ENCODE data around the gene FOCAD.
"Not testable (repeated sequence)": the region's sequence is repeated elsewhere in the genome, so short reads cannot be mapped to it uniquely, and the experiment has no call there.

Gene FOCAD

DNA sequence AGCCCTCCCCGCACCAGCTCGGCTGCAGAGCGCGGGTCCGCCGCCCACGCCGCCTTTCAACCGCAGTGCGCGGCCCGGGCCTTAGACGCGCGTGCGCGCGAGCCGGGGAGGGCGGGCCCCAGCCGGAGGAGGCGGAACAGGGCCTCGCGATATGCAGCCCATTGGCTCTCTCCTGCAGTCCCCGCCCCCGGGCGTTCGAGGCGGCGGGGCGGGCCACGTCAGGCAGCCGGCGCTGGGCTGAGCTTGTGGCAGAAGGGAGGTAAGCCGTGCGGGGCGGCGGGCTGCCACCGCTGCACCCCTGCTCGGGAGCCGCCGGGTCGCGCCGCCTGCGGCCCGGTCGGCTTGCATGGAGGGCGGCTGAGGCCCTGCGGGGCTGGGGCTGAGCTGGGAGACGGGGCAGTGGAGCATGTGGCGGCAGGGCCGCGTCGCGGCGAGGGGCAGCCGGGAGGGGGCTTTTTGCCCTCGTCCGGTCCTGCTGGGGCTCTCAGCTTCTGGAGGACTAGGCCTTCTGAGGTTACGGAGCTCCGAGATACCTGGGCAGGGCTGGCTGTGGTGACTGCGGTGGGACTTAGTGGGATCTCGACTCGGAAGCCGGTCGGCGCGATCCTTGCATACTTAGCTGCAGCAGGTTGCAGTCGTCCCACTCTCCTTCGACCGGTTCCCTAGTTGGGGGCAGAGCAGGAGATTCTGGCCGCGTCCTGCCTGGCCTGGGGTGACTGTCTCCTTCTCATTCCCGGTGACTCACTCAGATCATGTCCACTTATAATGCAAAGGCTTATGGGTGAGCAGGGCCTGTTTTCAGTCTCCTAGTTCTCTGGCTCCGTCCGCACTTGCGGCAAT, at the start of gene FOCAD:
TSS of gene FOCAD (plus strand) at position 225 of the 840 bp plus-strand sequence. CDS start 31,095 bp downstream, outside the sequence.
- DNase-seq, result no peak
- in situ Hi-C loops (cut with HindIII; ENCODE audit: low pct_ligation_motif_present, low pct_unique_long_range_greater_than_20kb, low sequenced_read_pairs), result no loop called here

DNA sequence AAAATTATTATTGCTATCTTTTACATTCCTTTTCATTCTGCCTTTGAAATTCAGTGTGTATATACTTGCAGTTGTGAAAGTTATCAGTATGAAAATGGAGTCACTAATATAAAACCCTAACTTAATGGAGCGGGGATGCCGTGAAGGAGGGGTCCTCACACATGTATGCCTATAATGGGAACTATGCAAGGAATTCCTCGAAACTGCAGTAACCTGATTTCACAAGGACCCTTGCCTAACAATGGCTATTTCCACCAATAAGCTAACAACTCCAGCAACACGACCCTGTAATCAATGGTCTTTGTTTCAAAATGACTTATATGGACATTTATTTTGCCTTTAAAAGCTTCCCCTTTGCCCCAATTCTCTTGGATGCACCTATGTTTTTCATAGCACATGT, 49.2 kb upstream of the FOCAD start:
- DNase-seq, result no peak
- in situ Hi-C loops (cut with HindIII; ENCODE audit: low pct_ligation_motif_present, low pct_unique_long_range_greater_than_20kb, low sequenced_read_pairs), result no loop called here

- DNase-seq, result no peak
- in situ Hi-C loops (cut with HindIII; ENCODE audit: low pct_ligation_motif_present, low pct_unique_long_range_greater_than_20kb, low sequenced_read_pairs), result no loop called here
Measured at GRCh38 chr9:20636888-20637440, 47.1 kb upstream of the FOCAD start.

DNA sequence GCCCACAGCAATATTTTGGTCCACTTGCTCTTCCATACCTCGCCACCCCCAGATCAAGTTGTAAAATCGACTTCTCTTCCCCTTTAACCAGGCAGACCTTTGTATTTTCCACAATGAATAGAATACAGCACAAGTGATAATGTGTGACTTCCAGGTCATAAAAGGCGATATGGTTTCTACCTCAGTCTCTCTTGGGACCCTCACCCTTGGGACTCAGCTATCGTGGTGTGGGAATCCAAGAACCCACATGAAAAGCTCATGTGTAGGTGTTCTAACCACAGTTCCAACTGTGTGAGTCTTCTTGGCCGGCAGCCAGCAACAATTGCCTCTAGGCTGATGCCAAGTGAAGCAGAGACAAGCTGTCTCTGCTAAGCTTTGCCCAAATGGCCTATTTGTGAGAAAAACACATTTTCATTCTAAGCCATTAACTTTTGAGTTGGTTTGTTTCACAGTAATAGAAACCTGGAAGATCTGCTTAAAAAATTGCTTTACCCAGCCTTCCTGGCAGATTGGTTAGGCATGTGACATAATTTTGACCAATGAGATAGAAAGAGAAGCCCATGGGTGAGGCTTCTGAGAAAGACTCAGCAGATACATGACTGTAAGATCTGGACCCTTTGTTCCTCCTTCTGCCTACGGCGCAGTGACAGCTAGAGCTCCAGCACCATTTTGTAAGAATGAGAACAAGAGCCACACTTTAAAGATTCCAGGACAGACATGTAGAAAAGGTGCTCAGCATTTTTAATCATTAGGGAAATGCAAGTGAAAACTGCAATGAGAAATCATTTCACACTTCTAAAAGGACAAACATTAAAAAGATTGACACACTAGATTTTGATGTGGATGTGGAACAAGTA, 43.5 kb upstream of the FOCAD start:
- in situ Hi-C loops (cut with HindIII; ENCODE audit: low pct_ligation_motif_present, low pct_unique_long_range_greater_than_20kb, low sequenced_read_pairs), result no loop called here
- DNase-seq, result no peak

DNA sequence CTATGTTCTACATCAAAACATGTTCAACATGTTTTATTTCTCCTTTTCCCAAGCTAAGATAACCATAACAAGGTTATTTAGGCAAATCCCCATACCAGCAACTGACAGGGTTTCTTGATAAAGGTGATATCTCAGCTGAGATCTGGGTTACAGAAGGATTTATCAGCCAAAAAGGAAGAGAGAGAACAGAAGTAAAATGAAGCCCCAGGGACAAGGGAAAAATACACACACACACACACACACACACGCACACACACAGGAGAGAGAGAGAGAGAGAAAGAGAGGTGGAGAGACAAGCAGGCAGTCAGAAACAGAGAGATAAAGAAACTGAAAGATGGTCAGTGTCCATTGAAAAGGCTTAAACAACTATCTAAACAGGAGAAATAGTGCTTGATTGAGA, 42.0 kb upstream of the FOCAD start:
- in situ Hi-C loops (cut with HindIII; ENCODE audit: low pct_ligation_motif_present, low pct_unique_long_range_greater_than_20kb, low sequenced_read_pairs), result no loop called here
- DNase-seq, result no peak

GRCh38 chr9:20643660-20644059, 40.4 kb upstream of the FOCAD start:
- in situ Hi-C loops (cut with HindIII; ENCODE audit: low pct_ligation_motif_present, low pct_unique_long_range_greater_than_20kb, low sequenced_read_pairs), result no loop called here

DNA sequence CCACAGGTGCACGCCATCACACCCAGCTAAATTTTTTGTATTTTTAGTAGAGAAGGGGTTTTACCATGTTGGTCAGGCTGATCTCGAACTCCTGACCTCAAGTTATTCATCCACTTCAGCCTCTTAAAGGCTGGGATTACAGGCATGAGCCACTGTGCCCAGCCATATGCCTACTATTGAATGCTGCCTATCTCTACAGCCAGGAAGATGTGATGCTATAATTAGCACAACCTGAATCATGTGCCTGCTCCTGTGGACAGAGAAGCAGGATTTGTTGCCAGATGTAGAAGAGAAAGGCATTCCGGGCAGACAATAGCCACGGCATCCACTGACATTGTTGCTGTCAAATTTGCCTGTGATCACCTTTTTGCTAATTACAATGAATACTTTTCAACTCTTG, 37.4 kb upstream of the FOCAD start:
- in situ Hi-C loops (cut with HindIII; ENCODE audit: low pct_ligation_motif_present, low pct_unique_long_range_greater_than_20kb, low sequenced_read_pairs), result no loop called here
- no peak for DNase-seq

More at GRCh38 chr9:20643660-20644059, 40.4 kb upstream of the FOCAD start:
- DNase-seq, result no peak

DNA sequence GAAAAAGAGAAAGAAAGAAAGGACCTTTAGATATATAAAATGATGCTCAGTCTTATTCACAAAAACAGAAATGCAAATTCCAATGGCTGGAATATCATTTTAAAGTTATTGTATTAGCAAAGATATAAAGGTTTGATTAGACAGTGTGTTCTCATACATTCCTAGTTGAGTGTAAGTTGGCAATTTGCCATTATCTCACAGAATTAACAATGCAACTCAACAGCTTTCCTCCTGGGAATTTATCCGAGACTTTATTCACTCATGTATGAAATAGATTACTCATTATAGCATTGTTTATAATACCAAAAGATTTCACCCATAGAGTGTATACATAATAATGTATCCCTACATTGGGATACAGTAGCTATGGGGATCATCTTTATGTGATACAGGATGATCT, 34.7 kb upstream of the FOCAD start:
- in situ Hi-C loops (cut with HindIII; ENCODE audit: low pct_ligation_motif_present, low pct_unique_long_range_greater_than_20kb, low sequenced_read_pairs), result no loop called here

GRCh38 chr9:20650313-20650712, 33.7 kb upstream of the FOCAD start:
- in situ Hi-C loops (cut with HindIII; ENCODE audit: low pct_ligation_motif_present, low pct_unique_long_range_greater_than_20kb, low sequenced_read_pairs), result no loop called here
- DNase-seq, result no peak

More for the DNA sequence above, 34.7 kb upstream of the FOCAD start:
- DNase-seq, result no peak

DNA sequence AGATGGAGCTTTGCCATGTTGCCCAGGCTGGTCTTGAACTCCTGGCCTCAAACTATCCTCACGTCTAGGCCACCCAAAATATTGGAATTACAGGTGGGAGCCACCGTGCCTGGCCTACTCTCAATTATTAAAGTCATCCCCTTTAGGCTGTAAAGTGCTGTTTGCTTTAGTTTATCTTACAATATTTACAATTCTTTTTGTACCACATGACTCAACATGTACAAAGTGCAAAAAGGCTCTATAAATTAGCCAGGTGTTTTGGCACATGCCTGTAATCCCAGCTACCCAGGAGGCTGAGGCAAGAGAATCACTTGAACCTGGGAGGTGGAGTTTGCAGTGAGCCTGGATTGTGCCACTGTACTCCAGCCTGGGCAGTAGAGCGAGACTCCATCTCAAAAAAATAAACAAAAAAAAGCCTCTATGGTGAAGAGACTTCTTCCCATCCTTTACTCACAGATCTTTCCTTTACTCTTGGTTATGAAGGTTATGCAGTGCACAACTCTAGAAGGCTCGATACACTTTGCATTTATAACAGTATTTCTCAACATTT, 33.2 kb upstream of the FOCAD start:
- in situ Hi-C loops (cut with HindIII; ENCODE audit: low pct_ligation_motif_present, low pct_unique_long_range_greater_than_20kb, low sequenced_read_pairs), result no loop called here
- no peak for DNase-seq

- in situ Hi-C loops (cut with HindIII; ENCODE audit: low pct_ligation_motif_present, low pct_unique_long_range_greater_than_20kb, low sequenced_read_pairs), result no loop called here
Measured at GRCh38 chr9:20651939-20652338, 32.1 kb upstream of the FOCAD start.

DNA sequence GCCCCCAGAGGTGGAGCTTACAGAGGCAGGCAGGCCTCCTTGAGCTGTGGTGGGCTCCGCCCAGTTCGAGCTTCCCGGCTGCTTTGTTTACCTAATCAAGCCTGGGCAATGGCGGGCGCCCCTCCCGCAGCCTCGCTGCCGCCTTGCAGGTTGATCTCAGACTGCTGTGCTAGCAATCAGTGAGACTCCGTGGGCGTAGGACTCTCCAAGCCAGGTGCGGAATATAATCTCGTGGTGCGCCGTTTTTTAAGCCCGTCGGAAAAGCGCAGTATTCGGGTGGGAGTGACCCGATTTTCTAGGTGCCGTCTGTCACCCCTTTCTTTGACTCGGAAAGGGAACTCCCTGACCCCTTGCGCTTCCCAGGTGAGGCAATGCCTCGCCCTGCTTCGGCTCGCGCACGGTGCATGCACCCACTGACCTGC, 25.8 kb upstream of the FOCAD start:
- DNase-seq; in situ Hi-C loops (cut with HindIII; ENCODE audit: low pct_ligation_motif_present, low pct_unique_long_range_greater_than_20kb, low sequenced_read_pairs): not testable (repeated sequence)

More at GRCh38 chr9:20651939-20652338, 32.1 kb upstream of the FOCAD start:
- no peak for DNase-seq

DNA sequence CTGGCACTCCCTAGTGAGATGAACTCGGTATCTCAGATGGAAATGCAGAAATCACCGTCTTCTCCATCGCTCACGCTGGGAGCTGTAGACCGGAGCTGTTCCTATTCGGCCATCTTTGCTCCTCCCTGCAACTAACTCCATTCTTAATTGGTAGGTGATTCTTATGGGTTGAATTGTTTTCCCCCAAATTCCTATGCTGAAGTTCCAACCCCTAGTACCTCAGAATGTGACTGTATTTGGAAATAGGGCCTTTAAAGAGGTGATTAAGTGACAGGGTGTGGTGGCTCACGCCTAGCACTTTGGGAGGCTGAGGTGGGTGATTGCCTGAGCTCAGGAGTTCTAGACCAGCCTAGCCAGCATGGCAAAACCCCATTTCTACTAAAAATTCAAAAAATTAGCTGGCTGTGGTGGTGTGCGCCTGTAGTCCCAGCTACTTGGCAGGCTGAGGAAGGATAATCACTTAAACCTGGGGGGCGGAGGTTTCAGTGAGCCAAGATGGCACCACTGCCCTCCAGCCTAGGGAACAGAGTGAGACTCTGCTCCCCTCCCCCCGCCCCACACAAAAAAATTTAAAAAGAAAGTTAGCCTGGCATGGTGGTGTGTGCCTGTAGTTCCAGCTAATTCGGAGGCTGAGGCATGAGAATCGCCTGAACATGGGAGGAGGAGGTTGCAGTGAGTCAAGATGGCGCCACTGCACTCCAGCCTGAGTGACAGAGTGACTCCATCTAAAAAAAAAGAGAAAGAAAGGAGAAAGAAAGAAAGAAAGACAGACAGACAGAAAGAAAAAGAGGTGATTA, 25.2 kb upstream of the FOCAD start:
- in situ Hi-C loops (cut with HindIII; ENCODE audit: low pct_ligation_motif_present, low pct_unique_long_range_greater_than_20kb, low sequenced_read_pairs), result no loop called here
- no peak for DNase-seq

DNA sequence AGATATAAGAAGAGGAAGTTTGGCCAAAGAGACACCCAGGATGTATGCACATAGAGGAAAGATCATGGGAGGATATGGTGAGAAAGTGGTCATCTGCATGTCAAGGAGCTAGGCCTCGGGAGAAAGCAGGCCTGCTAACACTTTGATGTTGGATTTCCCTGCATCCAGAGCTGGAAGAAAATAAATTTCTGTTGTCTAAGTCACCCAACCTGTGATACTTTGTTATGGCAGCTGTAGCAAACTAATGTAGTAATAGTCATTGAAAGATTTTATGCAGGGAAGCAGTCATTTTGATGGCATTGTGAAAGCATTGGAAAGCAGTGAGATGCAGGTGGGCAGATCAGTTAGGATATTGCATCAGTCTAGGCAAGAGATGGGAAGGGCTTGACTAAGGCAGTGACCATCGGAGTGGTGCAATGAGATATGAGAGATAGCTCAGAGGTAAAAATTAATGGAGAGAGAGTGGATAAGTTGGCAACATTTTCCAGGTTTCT, 24.5 kb upstream of the FOCAD start:
- in situ Hi-C loops (cut with HindIII; ENCODE audit: low pct_ligation_motif_present, low pct_unique_long_range_greater_than_20kb, low sequenced_read_pairs), result no loop called here
- no peak for DNase-seq

DNA sequence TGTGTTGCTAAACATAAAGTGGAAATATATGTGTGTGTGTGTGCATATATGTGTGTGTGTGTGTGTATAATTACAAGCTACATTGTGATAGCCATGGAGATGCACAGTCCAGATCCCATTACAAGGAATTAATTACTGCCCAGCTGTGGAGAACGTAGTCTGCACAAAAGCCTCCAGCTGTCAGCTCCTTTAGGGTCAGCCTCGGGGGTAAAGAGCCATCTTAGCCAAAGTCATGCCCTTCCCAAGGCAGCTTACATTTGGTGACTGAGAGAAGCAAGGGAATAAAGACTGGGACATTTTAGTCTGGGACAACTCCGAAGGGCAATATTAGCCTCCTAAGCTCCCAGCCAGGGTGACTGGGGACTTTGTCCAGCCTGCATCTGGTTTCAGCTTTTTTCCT, 21.9 kb upstream of the FOCAD start:
- no peak for DNase-seq
- in situ Hi-C loops (cut with HindIII; ENCODE audit: low pct_ligation_motif_present, low pct_unique_long_range_greater_than_20kb, low sequenced_read_pairs), result no loop called here

DNA sequence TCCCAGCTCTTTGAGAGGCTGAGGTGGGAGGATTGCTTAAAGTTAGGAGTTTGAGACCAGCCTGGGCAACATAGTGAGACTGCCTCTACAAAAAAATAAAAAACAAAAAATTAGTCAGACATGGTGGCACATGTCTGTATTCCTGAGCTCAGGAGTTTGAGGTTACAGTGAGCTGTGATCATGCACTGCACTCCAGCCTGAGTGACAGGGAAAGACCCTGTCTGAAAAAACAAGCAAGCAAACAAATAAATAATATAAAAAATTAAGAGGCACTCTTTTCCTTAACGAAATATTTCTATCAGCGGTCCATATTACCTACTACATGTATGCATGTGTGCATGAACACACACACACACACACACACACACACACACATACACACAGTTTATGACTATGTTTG, 20.9 kb upstream of the FOCAD start:
- DNase-seq, result no peak
- in situ Hi-C loops (cut with HindIII; ENCODE audit: low pct_ligation_motif_present, low pct_unique_long_range_greater_than_20kb, low sequenced_read_pairs), result no loop called here

DNA sequence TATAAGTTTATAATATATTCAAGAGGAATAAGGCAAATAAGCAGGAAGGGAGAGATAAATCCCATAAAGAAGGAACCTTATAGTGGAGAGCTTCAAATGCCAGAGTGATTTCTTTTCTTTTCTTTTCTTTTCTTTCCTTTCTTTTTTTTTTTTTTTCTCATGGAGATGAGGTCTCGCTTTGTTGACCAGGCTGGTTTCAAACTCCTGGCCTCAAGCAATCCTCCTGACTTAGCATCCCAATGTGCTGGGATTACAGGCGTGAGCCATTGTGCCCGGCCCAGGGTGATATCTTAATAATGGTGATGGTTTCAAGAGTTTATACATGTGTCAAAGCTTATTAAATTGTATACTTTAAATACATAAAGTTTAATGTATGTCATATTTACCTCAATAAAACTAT, 19.6 kb upstream of the FOCAD start:
- in situ Hi-C loops (cut with HindIII; ENCODE audit: low pct_ligation_motif_present, low pct_unique_long_range_greater_than_20kb, low sequenced_read_pairs), result no loop called here
- no peak for DNase-seq

DNA sequence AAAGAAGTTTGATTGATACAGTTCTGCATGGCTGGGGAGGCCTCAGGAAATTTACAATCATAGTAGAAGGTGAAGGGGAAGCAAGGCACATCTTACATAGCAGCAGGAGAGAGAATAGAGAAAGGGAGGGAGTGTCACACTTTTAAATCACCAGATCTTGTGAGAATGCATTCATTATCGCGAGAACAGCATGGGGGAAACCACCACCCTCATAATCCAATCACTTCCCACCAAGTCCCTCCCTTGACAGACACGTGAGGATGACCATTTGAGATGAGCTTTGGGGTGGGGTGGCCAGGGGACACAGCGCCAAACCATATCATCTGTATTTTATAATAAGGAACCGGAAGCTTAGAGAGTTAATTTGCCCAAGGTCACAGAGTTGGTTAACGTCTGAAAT, 13.7 kb upstream of the FOCAD start:
- in situ Hi-C loops (cut with HindIII; ENCODE audit: low pct_ligation_motif_present, low pct_unique_long_range_greater_than_20kb, low sequenced_read_pairs), result no loop called here
- no peak for DNase-seq
